ENCODE measurements around the gene GBP3.
"Not testable (repeated sequence)": the region's sequence is repeated elsewhere in the genome, so short reads cannot be mapped to it uniquely, and the experiment has no call there.

GBP3 gene

GRCh38 chr1:89037186-89037585 is 14.5 kb upstream of the GBP3 start:
- no peak for DNase-seq

GRCh38 chr1:89035080-89035479 is 12.4 kb upstream of the GBP3 start:
- no peak for DNase-seq

GRCh38 chr1:89034004-89034403 is 11.3 kb upstream of the GBP3 start:
- not testable (repeated sequence) for DNase-seq

- not testable (repeated sequence) for DNase-seq
Observed at GRCh38 chr1:89029051-89029450, 6.4 kb upstream of the GBP3 start.

- no peak for DNase-seq
Observed at GRCh38 chr1:89025928-89026327, 3.3 kb upstream of the GBP3 start.

- DNase-seq = no peak
Observed at GRCh38 chr1:89023026-89023425, 360 bp upstream of the GBP3 start.

- not testable (repeated sequence) for DNase-seq
Observed at GRCh38 chr1:89018318-89018717, 4.3 kb downstream of the GBP3 start.

GRCh38 chr1:89008511-89008910 is 14.2 kb downstream of the GBP3 start:
- DNase-seq = no peak

GRCh38 chr1:89005286-89006151 is 17.1 kb downstream of the GBP3 start:
- DNase-seq = no peak

- DNase-seq = not testable (repeated sequence)
Observed at GRCh38 chr1:89002176-89002575, 20.5 kb downstream of the GBP3 start.

GRCh38 chr1:89001510-89001909 is 21.2 kb downstream of the GBP3 start:
- DNase-seq = no peak

- peak; percentile 54 for DNase-seq
Observed at GRCh38 chr1:88998716-88999115, 23.9 kb downstream of the GBP3 start.

GRCh38 chr1:88990426-88990825 is 32.2 kb downstream of the GBP3 start:
- DNase-seq = no peak

GRCh38 chr1:88985692-88986091 is 37.0 kb downstream of the GBP3 start:
- DNase-seq = no peak

GRCh38 chr1:88985032-88985431 is 37.6 kb downstream of the GBP3 start:
- DNase-seq = no peak

GRCh38 chr1:88984569-88984968 is 38.1 kb downstream of the GBP3 start:
- no peak for DNase-seq

GRCh38 chr1:88983791-88984559 is 38.7 kb downstream of the GBP3 start:
- no peak for DNase-seq

GRCh38 chr1:88982055-88982454 is 40.6 kb downstream of the GBP3 start:
- DNase-seq = no peak

GRCh38 chr1:88981506-88981905 is 41.2 kb downstream of the GBP3 start:
- not testable (repeated sequence) for DNase-seq

- no peak for DNase-seq
Observed at GRCh38 chr1:88980870-88981269, 41.8 kb downstream of the GBP3 start.

- DNase-seq = no peak
Observed at GRCh38 chr1:88979749-88980116, 42.9 kb downstream of the GBP3 start.

- no peak for DNase-seq
Observed at GRCh38 chr1:88979054-88979748, 43.5 kb downstream of the GBP3 start.

GRCh38 chr1:88976235-88976634 is 46.4 kb downstream of the GBP3 start:
- no peak for DNase-seq
